HG03103 (cell line): ENCODE measurements around the gene TTLL11.

ENCODE experiments used
- ATAC-seq: cut with Tn5 transposase; IDR thresholded peaks from one replicate; pipeline ENCODE4 v1.9.1; 2021; ENCODE audit warnings: low read depth; ENCODE audit not compliant: unreplicated experiment

TTLL11 gene

GRCh38 chr9:122110100-122110833 lies 17.2 kb upstream of the TTLL11 start:
- ATAC-seq: no peak

- no peak for ATAC-seq
Measured at GRCh38 chr9:122109035-122109813, 16.1 kb upstream of the TTLL11 start.

GRCh38 chr9:122107291-122107805 lies 14.2 kb upstream of the TTLL11 start:
- no peak for ATAC-seq

- no peak for ATAC-seq
Measured at GRCh38 chr9:122106576-122106975, 13.5 kb upstream of the TTLL11 start.

GRCh38 chr9:122103985-122104384 lies 10.9 kb upstream of the TTLL11 start:
- no peak for ATAC-seq

GRCh38 chr9:122102156-122102555 lies 9.0 kb upstream of the TTLL11 start:
- no peak for ATAC-seq

GRCh38 chr9:122100756-122101155 lies 7.6 kb upstream of the TTLL11 start:
- no peak for ATAC-seq

GRCh38 chr9:122099271-122099869 lies 6.3 kb upstream of the TTLL11 start:
- ATAC-seq: no peak

- no peak for ATAC-seq
Measured at GRCh38 chr9:122097679-122098315, 4.7 kb upstream of the TTLL11 start.

GRCh38 chr9:122096620-122097415 lies 3.7 kb upstream of the TTLL11 start:
- no peak for ATAC-seq

GRCh38 chr9:122095010-122095767 lies 2.1 kb upstream of the TTLL11 start:
- no peak for ATAC-seq

GRCh38 chr9:122091682-122092592 lies 1.2 kb downstream of the TTLL11 start:
- ATAC-seq: no peak

GRCh38 chr9:122090981-122091380 lies 2.1 kb downstream of the TTLL11 start:
- ATAC-seq: no peak

- no peak for ATAC-seq
Measured at GRCh38 chr9:122090287-122090883, 2.7 kb downstream of the TTLL11 start.

- no peak for ATAC-seq
Measured at GRCh38 chr9:122088880-122089706, 4.0 kb downstream of the TTLL11 start.

- ATAC-seq: no peak
Measured at GRCh38 chr9:122087406-122088200, 5.5 kb downstream of the TTLL11 start.
